GM12891 (cell line): ENCODE data around the gene CLN5.

Source experiments
- POLR2A ChIP-seq: IDR thresholded peaks from 2 replicates; pipeline ENCODE4 v1.6.1; 2011; ENCODE audit warnings: low read depth, low read length, control low read depth
- POLR2AphosphoS5 ChIP-seq: IDR thresholded peaks from 2 replicates; pipeline ENCODE4 v1.6.1; 2011; ENCODE audit warnings: low read depth, low read length, control low read depth

GRCh38 chr13:77031656-77032243 is 39.9 kb downstream of the CLN5 start:
- no peak for TF ChIP-seq POLR2AphosphoS5
- TF ChIP-seq POLR2A: no peak
